K562 (cell line): ENCODE measurements around the gene BOC. TPM values are rescaled to one million over a fixed set of nuclear protein-coding genes. Genes with fewer than 3 reads are reported as not detected.

Experiments
- ATAC-seq: fragments of 200-7000 bp; cut with Tn5 transposase; 3 replicates; pipeline ENCODE4 v1.9.1; 2020; ENCODE audit warnings: moderate library complexity
- BruUV-seq: library from RNA; stranded (reverse); fragments of 400-500 nt; replicated peaks from 2 replicates; lab custom pipeline; 2021; lab: Mats Ljungman, UMichigan
- CTCF ChIA-PET: fragments of 300-600 bp; formaldehyde crosslinking; extraction: SDS; loops from one replicate; lab custom pipeline; 2021; ENCODE audit warnings: low intra/inter-chr PET ratio; lab: Yijun Ruan, JAX
- POLR2A ChIA-PET: fragments of 300-600, 350-650 bp; sonication (Branson Sonifier 250); formaldehyde crosslinking; extraction: SDS; loops from one replicate; lab custom pipeline; 2021; ENCODE audit warnings: antibody characterized with exemption, inconsistent platforms; lab: Yijun Ruan, JAX
- DNase-seq, 4 experiments: peaks; one replicate each; pipeline versions ENCODE4 v3.0.0 to v3.0.0-alpha.2; 2011 to 2018; ENCODE audit warnings: low spot score in 3 of 4, mixed read lengths in 3 of 4; ENCODE audit errors: extremely low read depth in 1 of 4
- FAIRE-seq: peaks from 2 replicates; lab custom pipeline; 2011; peaks lifted over from hg19 to GRCh38; lab: Jason Lieb, UNC
- H2AFZ ChIP-seq: 2 replicates; pipeline ENCODE4 v1.6.0; 2011; ENCODE audit warnings: low read depth, low read length, control low read depth, inconsistent platforms
- H3K27ac ChIP-seq: fragments of 200-600 bp; 3 replicates; pipeline ENCODE4 v1.8.0; 2011; ENCODE audit warnings: low read depth, mild to moderate bottlenecking, control low read depth, inconsistent platforms, low read length, moderate library complexity, mixed read lengths; ENCODE audit errors: extremely low read depth
- H3K27me3 ChIP-seq, 2 experiments: fragments of 300-600 bp in 1 of 2; 2 replicates in 1 of 2; 3 replicates in 1 of 2; pipeline versions ENCODE4 v1.6.0 to v1.8.0; 2011; ENCODE audit warnings: inconsistent platforms in 2 of 2, low read length in 2 of 2, mild to moderate bottlenecking in 1 of 2, mixed read lengths in 1 of 2, moderate library complexity in 1 of 2; ENCODE audit not compliant: control insufficient read depth in 2 of 2, insufficient read depth in 2 of 2
- H3K36me3 ChIP-seq: fragments of 300-600 bp; 3 replicates; pipeline ENCODE4 v1.8.0; 2011; ENCODE audit warnings: mild to moderate bottlenecking, low read length, inconsistent platforms; ENCODE audit not compliant: control insufficient read depth, insufficient read depth
- H3K4me1 ChIP-seq, 2 experiments: fragments of 200-600 bp in 1 of 2; replicated peaks in 1 of 2; 2 replicates in 1 of 2; 3 replicates in 1 of 2; pipeline versions ENCODE4 v1.5.1 to v1.8.0; 2011; ENCODE audit warnings: inconsistent platforms in 2 of 2, low read length in 2 of 2, mild to moderate bottlenecking in 1 of 2, mixed read lengths in 1 of 2, moderate library complexity in 1 of 2; ENCODE audit not compliant: control insufficient read depth in 2 of 2, insufficient read depth in 2 of 2
- H3K4me2 ChIP-seq: 2 replicates; pipeline ENCODE4 v1.6.1; 2011; ENCODE audit warnings: low read length, control low read depth, inconsistent platforms, mixed read lengths; ENCODE audit not compliant: insufficient read depth
- H3K4me3 ChIP-seq: fragments of 200-600 bp; sonication (generic), shearing (Covaris generic); 2 replicates; pipeline ENCODE4 v1.5.1; 2016; ENCODE audit warnings: control low read depth, inconsistent platforms
- H3K79me2 ChIP-seq: fragments of 200-600 bp; 3 replicates; pipeline ENCODE4 v1.8.0; 2011; ENCODE audit warnings: low read length, inconsistent platforms; ENCODE audit not compliant: control insufficient read depth, insufficient read depth
- H3K9ac ChIP-seq, 2 experiments: 2 replicates each; pipeline versions ENCODE4 v1.6.0 to v1.6.1; 2011; ENCODE audit warnings: low read depth in 2 of 2, low read length in 2 of 2, control low read depth in 1 of 2, inconsistent platforms in 1 of 2, mild to moderate bottlenecking in 1 of 2, mixed read lengths in 1 of 2; ENCODE audit not compliant: insufficient read depth in 1 of 2
- H3K9me1 ChIP-seq: one replicate; pipeline ENCODE4 v1.6.0; 2011; ENCODE audit warnings: inconsistent platforms, mild to moderate bottlenecking, low read length, moderate library complexity; ENCODE audit not compliant: control insufficient read depth, insufficient read depth
- H3K9me3 ChIP-seq: replicated peaks from 2 replicates; pipeline ENCODE4 v1.5.1; 2011; ENCODE audit warnings: low read depth, low read length, inconsistent platforms; ENCODE audit not compliant: control insufficient read depth, insufficient read depth
- H4K20me1 ChIP-seq: replicated peaks from 2 replicates; pipeline ENCODE4 v1.6.1; 2011; ENCODE audit warnings: low read length, inconsistent platforms, mixed read lengths; ENCODE audit not compliant: control insufficient read depth, insufficient read depth
- ARID4B ChIP-seq: sonication (generic); formaldehyde crosslinking; IDR thresholded peaks from 2 replicates; pipeline ENCODE4 v1.8.0; 2022; ENCODE audit warnings: mild to moderate bottlenecking, missing genetic modification reagents
- EGR1 ChIP-seq: fragments of 450-650 bp; conservative IDR thresholded peaks from 2 replicates; pipeline ENCODE4 v1.6.1; 2017; ENCODE audit warnings: mild to moderate bottlenecking
- FOSL1 ChIP-seq: fragments of 200-800 bp; sonication (Bioruptor generic); conservative IDR thresholded peaks from 2 replicates; pipeline ENCODE4 v1.6.1; 2016; ENCODE audit warnings: missing genetic modification characterization, missing compliant biosample characterization
- HNRNPK ChIP-seq: fragments of 200-400 bp; formaldehyde crosslinking; IDR thresholded peaks from one replicate; pipeline ENCODE4 v1.6.1; 2018; ENCODE audit warnings: mild to moderate bottlenecking, low read depth, low read length; ENCODE audit not compliant: poor library complexity, severe bottlenecking
- NFIX ChIP-seq: fragments of 250-450 bp; sonication (Bioruptor Pico); IDR thresholded peaks from 2 replicates; pipeline ENCODE4 v1.4.0; 2020; ENCODE audit warnings: low read depth, mild to moderate bottlenecking, moderate library complexity
- NUFIP1 ChIP-seq: fragments of 450-650 bp; IDR thresholded peaks from 2 replicates; pipeline ENCODE4 v1.6.1; 2018; ENCODE audit not compliant: partially characterized antibody
- RAD51 ChIP-seq: fragments of 450-650 bp; IDR thresholded peaks from 2 replicates; pipeline ENCODE4 v1.7.1; 2016; ENCODE audit warnings: low read depth, mild to moderate bottlenecking, borderline replicate concordance
- RBM17 ChIP-seq: fragments of 200-400 bp; formaldehyde crosslinking; IDR thresholded peaks from 2 replicates; pipeline ENCODE4 v1.6.1; 2017; ENCODE audit warnings: low read depth, mild to moderate bottlenecking, low read length, borderline replicate concordance
- RREB1 ChIP-seq: fragments of 250-450 bp; sonication (Bioruptor Pico); IDR thresholded peaks from 2 replicates; pipeline ENCODE4 v1.4.0; 2020
- SMARCB1 ChIP-seq: IDR thresholded peaks from 2 replicates; pipeline ENCODE4 v1.6.1; 2011; ENCODE audit warnings: improper control_type of control experiment, low read depth; ENCODE audit not compliant: insufficient read length
- ZNF445 ChIP-seq: fragments of 250-450 bp; sonication (Bioruptor Pico); IDR thresholded peaks from 2 replicates; pipeline ENCODE4 v1.4.0; 2020; ENCODE audit warnings: low read depth, mild to moderate bottlenecking, moderate library complexity
- ZNF507 ChIP-seq: conservative IDR thresholded peaks from 2 replicates; pipeline ENCODE4 v1.6.1; 2017; ENCODE audit warnings: missing genetic modification characterization, missing compliant biosample characterization
- WGBS: fragments of 100-300 bp; shearing (Covaris generic); methylation state at CpG from one replicate; pipeline ENCODE4 v1.1.6; 2016; ENCODE audit warnings: low coverage, mixed read lengths; ENCODE audit not compliant: insufficient coverage; ENCODE audit errors: missing lambda C conversion rate; 5-methylcytosine and 5-hydroxymethylcytosine counted together
- in situ Hi-C: fragments of 300-500 bp; cut with MboI; formaldehyde crosslinking; loops from 4 replicates; pipeline ENCODE4 v1.15.0; 2018; ENCODE audit warnings: inconsistent platforms, mixed read lengths
- intact Hi-C: fragments of 100-400 bp; cut with micrococcal nuclease; formaldehyde crosslinking; loops from 2 replicates; pipeline ENCODE4 v1.14.2; 2022
- polyA plus RNA-seq, 8 experiments: library from polyadenylated mRNA; depleted of rRNA in 4 of 8; stranded (reverse) in 5 of 8; unstranded in 3 of 8; fragments of >200 nt; fragmentation: Nextera tagmentation in 2 of 8; fragmentation: Illumina TruSeq in 1 of 8; extraction: Ambion mirVana in 2 of 8; extraction: Trizol in 1 of 8; gene quantifications; 2 replicates each; pipeline versions ENCODE4 v1.2.1 to v1.2.3, GENCODE V29; 2011 to 2014; ENCODE audit warnings: inconsistent platforms in 1 of 8, missing spikeins in 1 of 8
- total RNA-seq, 7 experiments: library from RNA; depleted of rRNA in 6 of 7; stranded (reverse); fragments of >200 nt in 6 of 7; fragmentation: Illumina TruSeq in 2 of 7; extraction: Trizol in 2 of 7; gene quantifications; 2 replicates each; pipeline versions ENCODE4 v1.2.1 to v1.2.3, GENCODE V29; 2011 to 2021; ENCODE audit warnings: low replicate concordance in 1 of 7
- TF ChIP-seq, protein P1 (sequence below): fragments of 250-450 bp; sonication (Bioruptor Pico); IDR thresholded peaks from 2 replicates; pipeline ENCODE4 v1.8.0; 2021; ENCODE audit warnings: moderate library complexity, mild to moderate bottlenecking, inconsistent platforms

Gene BOC
- total and polyA plus RNA-seq, 9 of the 15 experiments (the other 6 are each of a cell fraction or from before 2014, with no cell fraction given), result not detected

DNA sequence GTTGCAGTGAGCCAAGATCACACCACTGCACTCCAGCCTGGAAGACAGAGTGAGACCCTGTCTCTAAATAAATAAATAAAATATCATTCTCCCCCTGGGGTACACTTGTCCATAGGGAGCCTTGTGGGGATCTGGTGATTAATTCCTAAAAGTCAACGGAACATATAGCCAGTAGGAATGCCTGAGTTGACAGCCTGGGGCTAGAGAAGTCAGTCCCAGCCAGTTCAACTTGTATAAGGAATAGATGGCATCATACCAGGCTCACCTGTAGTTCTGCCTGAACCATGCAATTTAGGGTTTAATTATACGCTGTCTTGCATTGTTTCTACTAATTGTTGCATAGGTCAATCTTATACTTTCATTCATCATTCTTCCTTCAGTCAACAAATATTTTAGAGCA lies 5.9 kb upstream of the BOC start:
- Histone ChIP-seq H3K27ac (no peak overlapping the region), H3K9ac (no peak overlapping the region)
- no peak for FAIRE-seq
- TF ChIP-seq, protein P1, sequence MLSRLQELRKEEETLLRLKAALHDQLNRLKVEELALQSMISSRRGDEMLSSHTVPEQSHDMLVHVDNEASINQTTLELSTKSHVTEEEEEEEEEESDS (CRISPR knock-in tag), result no peak
- no peak for TF ChIP-seq NFIX (CRISPR knock-in tag)
- no peak for TF ChIP-seq FOSL1
- TF ChIP-seq NUFIP1, result no peak
- TF ChIP-seq ARID4B (CRISPR knock-in tag), result no peak
- no peak for TF ChIP-seq ZNF445 (CRISPR knock-in tag)
- TF ChIP-seq RAD51, result no peak
- no peak for TF ChIP-seq EGR1
- TF ChIP-seq RBM17, result no peak
- TF ChIP-seq RREB1 (CRISPR knock-in tag), result no peak
- no peak for TF ChIP-seq ZNF507
- no peak for TF ChIP-seq SMARCB1
- TF ChIP-seq HNRNPK, result no peak
- TF ChIP-seq, all 486 proteins: peak for 0
- Histone ChIP-seq H3K36me3 (no peaks in the 10 kb centered on the region), H2AFZ (no peak overlapping the region), H3K4me3 (no peak overlapping the region), H3K4me2 (no peak overlapping the region), H3K4me1 (no peaks in the 10 kb centered on the region), H4K20me1 (no peaks in the 10 kb centered on the region), H3K9me1 (no peaks in the 10 kb centered on the region), H3K9me3 (no peaks in the 10 kb centered on the region), H3K79me2 (no peaks in the 10 kb centered on the region), H3K27me3 (peaks cover 0 to 3% of the 10 kb centered on the region in 2 experiments; a peak in 1 of 5 replicates)
- in situ Hi-C loops, result no loop called here
- no TSS peak for BruUV-seq
- WGBS, result 0% methylated on average over 2 of the region's 2 CpGs
- ATAC-seq, result no peak
- intact Hi-C loops, result no loop called here
- POLR2A ChIA-PET, result interaction anchor here (0.7 kb wide), 1 partner anchor 10 kb away, joined by 3 read pairs; no protein-coding TSS in a partner anchor
- CTCF ChIA-PET, result no interaction called here
- DNase-seq, result no peak
